Skeletal muscle tissue (tissue), 4 donors: ENCODE results near the gene DRC3. TPM values are rescaled to one million over a fixed set of nuclear protein-coding genes. Genes with fewer than 3 reads are reported as not detected.
A peak's percentile ranks its signal among the peaks of the same experiment; 100 is the strongest.

Source experiments
- H3K27ac ChIP-seq: one replicate; pipeline ENCODE4 v1.7.0; 2013; ENCODE audit warnings: mild to moderate bottlenecking, low read depth, low read length, inconsistent platforms
- H3K27me3 ChIP-seq, 3 donors: one replicate each; pipeline ENCODE4 v1.7.0; 2013; ENCODE audit warnings: low read length in 3 of 3; ENCODE audit not compliant: control insufficient read depth in 3 of 3, insufficient read depth in 3 of 3
- H3K36me3 ChIP-seq, 3 donors: one replicate each; pipeline ENCODE4 v1.7.0; 2013; ENCODE audit warnings: low read length in 3 of 3; ENCODE audit not compliant: control insufficient read depth in 3 of 3, insufficient read depth in 3 of 3
- H3K4me1 ChIP-seq, 3 donors: one replicate each; pipeline ENCODE4 v1.7.0; 2013; ENCODE audit warnings: low read length in 3 of 3, mild to moderate bottlenecking in 3 of 3; ENCODE audit not compliant: control insufficient read depth in 3 of 3, insufficient read depth in 3 of 3
- H3K4me3 ChIP-seq, 3 donors: one replicate each; pipeline ENCODE4 v1.7.0; 2013; ENCODE audit warnings: low read length in 3 of 3
- H3K9ac ChIP-seq, 3 donors: one replicate each; pipeline ENCODE4 v1.7.0; 2013; ENCODE audit warnings: low read length in 3 of 3, mild to moderate bottlenecking in 3 of 3, moderate library complexity in 2 of 3, low read depth in 1 of 3
- H3K9me3 ChIP-seq, 3 donors: one replicate each; pipeline ENCODE4 v1.7.0; 2013; ENCODE audit warnings: low read length in 3 of 3; ENCODE audit not compliant: control insufficient read depth in 3 of 3
- total RNA-seq: library from RNA; depleted of rRNA; stranded (reverse); fragments of >200 nt; gene quantifications from one replicate; pipeline ENCODE4 v1.2.3, GENCODE V29; 2014
- donor health status: Osteomylitis.

DRC3 gene
- total RNA-seq, 1 donor from 2014 or later: 1.0 TPM

- no peak overlapping the region for H3K9ac ChIP-seq
- no peak overlapping the region for H3K27ac ChIP-seq
- no peak overlapping the region for H3K4me3 ChIP-seq
- peaks cover 0 to 7% (median under 1%) of the 10 kb centered on the region in 3 donors for H3K4me1 ChIP-seq
- no peaks in the 10 kb centered on the region for H3K27me3 ChIP-seq
- peaks cover 28 to 43% (median 42%) of the 10 kb centered on the region in 3 donors for H3K36me3 ChIP-seq
- H3K9me3 ChIP-seq: no peaks in the 10 kb centered on the region
Measured at GRCh38 chr17:18059283-18059682, 86.6 kb downstream of the DRC3 start.

GRCh38 chr17:18064053-18064452 is 91.4 kb downstream of the DRC3 start:
- H3K9ac ChIP-seq: no peak overlapping the region
- H3K4me1 ChIP-seq: peaks cover 0 to 11% (median 5%) of the 10 kb centered on the region in 3 donors
- no peak overlapping the region for H3K4me3 ChIP-seq
- no peaks in the 10 kb centered on the region for H3K9me3 ChIP-seq
- peak overlapping the region; percentile 90 for H3K27ac ChIP-seq
- peaks cover 21 to 45% (median 42%) of the 10 kb centered on the region in 3 donors for H3K36me3 ChIP-seq
- no peaks in the 10 kb centered on the region for H3K27me3 ChIP-seq

GRCh38 chr17:18065546-18065945 is 92.9 kb downstream of the DRC3 start:
- peaks cover under 1 to 11% (median 5%) of the 10 kb centered on the region in 3 donors for H3K4me1 ChIP-seq
- H3K36me3 ChIP-seq: peaks cover 17 to 37% (median 37%) of the 10 kb centered on the region in 3 donors
- no peaks in the 10 kb centered on the region for H3K9me3 ChIP-seq
- H3K9ac ChIP-seq: no peak overlapping the region
- no peaks in the 10 kb centered on the region for H3K27me3 ChIP-seq
- no peak overlapping the region for H3K4me3 ChIP-seq
- H3K27ac ChIP-seq: no peak overlapping the region

Other genes with a start within 250 kb of the DRC3 start
- 23.0 TPM for gene SREBF1, start 135.9 kb upstream of the DRC3 start, total RNA-seq
- gene TOM1L2, start 462 bp upstream of the DRC3 start, total RNA-seq: 14.1 TPM
- gene ATPAF2, start 66.3 kb downstream of the DRC3 start, total RNA-seq: 19.3 TPM
- gene GID4, start 66.5 kb downstream of the DRC3 start, total RNA-seq: 5.2 TPM
- gene DRG2, start 115.1 kb downstream of the DRC3 start, total RNA-seq: 20.9 TPM
- 0.52 TPM for gene MYO15A, start 135.9 kb downstream of the DRC3 start, total RNA-seq
- 77.8 TPM for gene ALKBH5, start 211.0 kb downstream of the DRC3 start, total RNA-seq